BLaER1 (cell line): ENCODE data around the gene SPACA9.
A peak's percentile ranks its signal among the peaks of the same experiment; 100 is the strongest.

Experiments
- H3K27ac ChIP-seq: shearing (Covaris generic); formaldehyde crosslinking; 2 replicates; pipeline ENCODE4 v1.8.1; 2022
- H3K27me3 ChIP-seq: shearing (Covaris generic); formaldehyde crosslinking; 2 replicates; pipeline ENCODE4 v1.8.1; 2022
- H3K36me3 ChIP-seq: shearing (Covaris generic); formaldehyde crosslinking; 2 replicates; pipeline ENCODE4 v1.8.1; 2022
- H3K4me1 ChIP-seq: shearing (Covaris generic); formaldehyde crosslinking; 2 replicates; pipeline ENCODE4 v1.8.1; 2022
- H3K4me2 ChIP-seq: shearing (Covaris generic); formaldehyde crosslinking; 2 replicates; pipeline ENCODE4 v1.8.1; 2022
- H3K4me3 ChIP-seq: shearing (Covaris generic); formaldehyde crosslinking; 2 replicates; pipeline ENCODE4 v1.8.1; 2022
- H3K9ac ChIP-seq: shearing (Covaris generic); formaldehyde crosslinking; 2 replicates; pipeline ENCODE4 v1.8.1; 2022
- H3K9me3 ChIP-seq: shearing (Covaris generic); formaldehyde crosslinking; 2 replicates; pipeline ENCODE4 v1.8.1; 2022
- H4K20me1 ChIP-seq: shearing (Covaris generic); formaldehyde crosslinking; 2 replicates; pipeline ENCODE4 v1.8.1; 2022
- Cebpa-rat ChIP-seq: shearing (Covaris generic); IDR thresholded peaks from 2 replicates; pipeline ENCODE4 v1.8.1; 2022

The SPACA9 gene

GRCh38 chr9:132878695-132879456, at the start of gene SPACA9:
SPACA9 (plus strand) TSS chr9:132878898; CDS start chr9:132883948, 5,050 bp downstream.
- Histone ChIP-seq H3K36me3 (no peaks in the 10 kb centered on the region), H4K20me1 (no peaks in the 10 kb centered on the region), H3K4me3 (peak within 1 kb of the TSS; percentile 93), H3K4me1 (peaks cover 49% of the 10 kb centered on the region), H3K9ac (peak within 1 kb of the TSS; percentile 81), H3K9me3 (no peaks in the 10 kb centered on the region), H3K27me3 (no peaks in the 10 kb centered on the region), H3K27ac (peak within 1 kb of the TSS; percentile 77), H3K4me2 (peak within 1 kb of the TSS; percentile 96)
- TF ChIP-seq Cebpa-rat = no peak

- H3K36me3 ChIP-seq = no peaks in the 10 kb centered on the region
- H3K9ac ChIP-seq = no peak overlapping the region
- TF ChIP-seq Cebpa-rat = no peak
- no peak overlapping the region for H3K27ac ChIP-seq
- H3K4me2 ChIP-seq = no peak overlapping the region
- peaks cover 27% of the 10 kb centered on the region for H3K4me1 ChIP-seq
- H4K20me1 ChIP-seq = no peaks in the 10 kb centered on the region
- H3K4me3 ChIP-seq = no peak overlapping the region
- H3K27me3 ChIP-seq = no peaks in the 10 kb centered on the region
- H3K9me3 ChIP-seq = no peaks in the 10 kb centered on the region
Observed at GRCh38 chr9:132832171-132832881, 46.4 kb upstream of the SPACA9 start.

- Histone ChIP-seq H3K9me3 (no peaks in the 10 kb centered on the region), H4K20me1 (no peaks in the 10 kb centered on the region), H3K27ac (no peak overlapping the region), H3K36me3 (no peaks in the 10 kb centered on the region), H3K4me2 (no peak overlapping the region), H3K4me3 (no peak overlapping the region), H3K4me1 (peaks cover 14% of the 10 kb centered on the region), H3K9ac (no peak overlapping the region), H3K27me3 (no peaks in the 10 kb centered on the region)
- no peak for TF ChIP-seq Cebpa-rat
Observed at GRCh38 chr9:132833550-132834121, 45.1 kb upstream of the SPACA9 start.

- Histone ChIP-seq H3K27ac (no peak overlapping the region), H3K4me2 (no peak overlapping the region), H3K27me3 (no peaks in the 10 kb centered on the region), H3K4me3 (no peak overlapping the region), H3K4me1 (peaks cover 9% of the 10 kb centered on the region; the same call in 1 of the 2 replicates), H3K9me3 (no peaks in the 10 kb centered on the region), H4K20me1 (no peaks in the 10 kb centered on the region), H3K36me3 (no peaks in the 10 kb centered on the region), H3K9ac (no peak overlapping the region)
- no peak for TF ChIP-seq Cebpa-rat
Observed at GRCh38 chr9:132834343-132834742, 44.4 kb upstream of the SPACA9 start.

- Histone ChIP-seq H3K4me3 (no peak overlapping the region), H4K20me1 (no peaks in the 10 kb centered on the region), H3K4me1 (peaks cover 9% of the 10 kb centered on the region; the same call in 1 of the 2 replicates), H3K27ac (no peak overlapping the region), H3K27me3 (no peaks in the 10 kb centered on the region), H3K4me2 (no peak overlapping the region), H3K36me3 (no peaks in the 10 kb centered on the region), H3K9me3 (no peaks in the 10 kb centered on the region), H3K9ac (no peak overlapping the region)
- no peak for TF ChIP-seq Cebpa-rat
Observed at GRCh38 chr9:132837501-132838286, 41.0 kb upstream of the SPACA9 start.

- no peaks in the 10 kb centered on the region for H3K36me3 ChIP-seq
- no peak overlapping the region for H3K4me2 ChIP-seq
- H4K20me1 ChIP-seq = no peaks in the 10 kb centered on the region
- no peak overlapping the region for H3K27ac ChIP-seq
- no peak overlapping the region for H3K4me3 ChIP-seq
- peaks cover 8% of the 10 kb centered on the region; the same call in 1 of the 2 replicates for H3K4me1 ChIP-seq
- TF ChIP-seq Cebpa-rat = no peak
- no peaks in the 10 kb centered on the region for H3K9me3 ChIP-seq
- H3K9ac ChIP-seq = no peak overlapping the region
- no peaks in the 10 kb centered on the region for H3K27me3 ChIP-seq
Observed at GRCh38 chr9:132838291-132838690, 40.4 kb upstream of the SPACA9 start.

GRCh38 chr9:132840980-132841379, 37.7 kb upstream of the SPACA9 start:
- Histone ChIP-seq H3K9me3 (no peaks in the 10 kb centered on the region), H3K4me1 (no peaks in the 10 kb centered on the region), H3K4me3 (no peak overlapping the region), H3K36me3 (no peaks in the 10 kb centered on the region), H3K9ac (no peak overlapping the region), H3K4me2 (no peak overlapping the region), H4K20me1 (no peaks in the 10 kb centered on the region), H3K27me3 (no peaks in the 10 kb centered on the region), H3K27ac (no peak overlapping the region)
- no peak for TF ChIP-seq Cebpa-rat

GRCh38 chr9:132842124-132843044, 36.3 kb upstream of the SPACA9 start:
- H3K4me3 ChIP-seq = no peak overlapping the region
- H3K9ac ChIP-seq = no peak overlapping the region
- H3K4me1 ChIP-seq = peaks cover 14% of the 10 kb centered on the region

More at GRCh38 chr9:132842124-132843044, 36.3 kb upstream of the SPACA9 start:
- Histone ChIP-seq H3K36me3 (no peaks in the 10 kb centered on the region), H3K4me2 (no peak overlapping the region), H3K27me3 (no peaks in the 10 kb centered on the region), H3K27ac (no peak overlapping the region), H4K20me1 (no peaks in the 10 kb centered on the region), H3K9me3 (no peaks in the 10 kb centered on the region)
- TF ChIP-seq Cebpa-rat = no peak
